Hepatocyte (in vitro differentiated cells): ENCODE results near the gene MEF2A.

Source experiments
- CTCF ChIP-seq: fragments of 200-600 bp; sonication (generic); IDR thresholded peaks from 2 replicates; pipeline ENCODE4 v1.5.1; 2016; ENCODE audit warnings: antibody characterized with exemption, mild to moderate bottlenecking; ENCODE audit not compliant: poor library complexity
- EZH2 ChIP-seq: fragments of 200-600 bp; sonication (generic); IDR thresholded peaks from 2 replicates; pipeline ENCODE4 v1.6.1; 2016; ENCODE audit warnings: antibody characterized with exemption, mild to moderate bottlenecking, borderline replicate concordance
- EZH2phosphoT487 ChIP-seq: fragments of 200-600 bp; sonication (generic); IDR thresholded peaks from one replicate; pipeline ENCODE4 v1.6.1; 2018; ENCODE audit warnings: antibody characterized with exemption, mild to moderate bottlenecking, low read depth, moderate library complexity; ENCODE audit not compliant: unreplicated experiment, severe bottlenecking

- TF ChIP-seq CTCF (no peak), EZH2phosphoT487 (no peak), EZH2 (no peak)
Measured at GRCh38 chr15:99644913-99645542, 79.2 kb downstream of the MEF2A start.
